Measurements from ENCODE around the gene TBC1D9B. TPM values are rescaled to one million over a fixed set of nuclear protein-coding genes. Genes with fewer than 3 reads are reported as not detected.

Gene TBC1D9B
- total and polyA plus RNA-seq, 4 donors, result 32.1 to 120 (median 75.1) TPM

DNA sequence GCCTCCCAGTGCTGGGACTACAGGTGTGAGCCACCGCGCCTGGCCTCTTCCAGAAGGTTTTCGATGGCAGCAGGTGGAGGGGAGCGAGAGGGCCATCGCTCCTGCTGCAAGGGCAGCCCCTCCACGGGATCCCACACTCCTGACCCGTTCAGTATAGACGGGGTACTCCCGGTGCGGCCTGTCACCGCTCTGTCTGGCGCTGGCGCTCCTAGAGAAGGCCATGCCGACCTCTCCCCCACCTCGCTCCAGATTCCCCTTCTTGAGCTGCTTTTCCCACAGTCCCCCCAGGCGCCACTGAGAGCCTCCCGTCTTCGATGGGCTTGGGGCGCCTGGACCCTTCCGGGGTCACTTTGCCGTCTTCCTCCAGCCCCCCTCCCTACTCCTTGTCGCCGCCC lies 91.3 kb downstream of the TBC1D9B start:
- 48 to 49% methylated on average over 21 to 23 of the region's 23 CpGs for WGBS, 2 donors

DNA sequence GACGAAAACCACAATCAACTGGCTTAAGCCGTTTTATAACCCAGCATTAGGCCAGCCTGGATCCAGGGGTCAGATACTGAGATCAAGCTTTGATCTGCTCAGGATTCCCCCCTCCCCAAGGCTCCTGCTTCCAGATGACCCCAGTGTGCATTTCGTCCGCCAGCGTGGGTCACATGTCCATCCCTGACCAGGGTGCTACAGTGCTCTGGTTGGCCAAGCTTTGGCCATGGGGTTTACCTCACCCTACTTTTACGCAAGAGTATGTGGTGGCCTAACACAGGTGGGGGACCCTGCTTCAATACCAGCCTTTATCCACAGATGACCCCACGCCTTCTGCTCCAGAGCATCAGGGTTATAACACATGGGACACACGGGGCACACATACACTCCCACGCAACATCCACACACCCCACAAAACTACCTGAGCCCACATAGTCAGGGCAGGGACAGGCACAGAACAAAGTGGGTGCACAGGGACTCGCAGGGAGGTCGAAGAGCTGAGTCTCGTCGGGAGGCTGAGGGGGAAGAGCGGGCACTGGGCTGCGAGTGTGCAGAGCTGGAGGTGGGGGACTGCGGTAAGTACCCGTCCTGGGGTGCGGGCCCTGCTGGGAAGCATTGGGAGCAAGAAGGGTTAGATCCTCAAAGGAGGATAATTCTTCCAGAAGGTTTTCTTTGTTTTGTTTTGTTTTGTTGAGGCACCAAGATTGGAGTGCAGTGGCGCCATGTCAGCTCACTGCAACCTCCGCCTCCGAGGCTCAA lies 92.0 kb downstream of the TBC1D9B start:
- WGBS, 2 donors, result 97 to 99% methylated on average over 21 of the region's 21 CpGs
- H3K27ac ChIP-seq (ENCODE audit: low read depth in 1 of 2, low read length in 2 of 2), result no peak overlapping the region
- H3K9me3 ChIP-seq (ENCODE audit: control insufficient read depth, low read length), result no peaks in the 10 kb centered on the region
- H3K27me3 ChIP-seq (ENCODE audit: control insufficient read depth in 1 of 2, insufficient read depth in 2 of 2, low read length in 1 of 2), result no peaks in the 10 kb centered on the region
- DNase-seq (no peak), ATAC-seq (ENCODE audit: low FRiP score) (no peak)
- H3K36me3 ChIP-seq (ENCODE audit: control insufficient read depth in 1 of 2, insufficient read depth in 2 of 2, low read length in 1 of 2), result no peaks in the 10 kb centered on the region
- no peaks in the 10 kb centered on the region for H3K4me1 ChIP-seq (ENCODE audit: control insufficient read depth in 1 of 2, insufficient read depth in 2 of 2, low read length in 2 of 2)
- intact Hi-C loops (cut with DNase I), result no loop called here
- H3K4me3 ChIP-seq (ENCODE audit: low read length in 2 of 2), result no peak overlapping the region

More for the DNA sequence above, 91.3 kb downstream of the TBC1D9B start:
- H3K9me3 ChIP-seq (ENCODE audit: control insufficient read depth, low read length), result no peaks in the 10 kb centered on the region
- H3K27ac ChIP-seq (ENCODE audit: low read depth in 1 of 2, low read length in 2 of 2), result no peak overlapping the region
- intact Hi-C loops (cut with DNase I), result no loop called here
- ATAC-seq (ENCODE audit: low FRiP score), result no peak
- peak overlapping the region in 1 of 2 donors; percentile 2 for H3K4me3 ChIP-seq (ENCODE audit: low read length in 2 of 2)
- no peaks in the 10 kb centered on the region for H3K36me3 ChIP-seq (ENCODE audit: control insufficient read depth in 1 of 2, insufficient read depth in 2 of 2, low read length in 1 of 2)
- DNase-seq, result no peak
- H3K27me3 ChIP-seq (ENCODE audit: control insufficient read depth in 1 of 2, insufficient read depth in 2 of 2, low read length in 1 of 2), result peaks cover 0 to 1% of the 10 kb centered on the region in 2 donors
- no peaks in the 10 kb centered on the region for H3K4me1 ChIP-seq (ENCODE audit: control insufficient read depth in 1 of 2, insufficient read depth in 2 of 2, low read length in 2 of 2)

DNA sequence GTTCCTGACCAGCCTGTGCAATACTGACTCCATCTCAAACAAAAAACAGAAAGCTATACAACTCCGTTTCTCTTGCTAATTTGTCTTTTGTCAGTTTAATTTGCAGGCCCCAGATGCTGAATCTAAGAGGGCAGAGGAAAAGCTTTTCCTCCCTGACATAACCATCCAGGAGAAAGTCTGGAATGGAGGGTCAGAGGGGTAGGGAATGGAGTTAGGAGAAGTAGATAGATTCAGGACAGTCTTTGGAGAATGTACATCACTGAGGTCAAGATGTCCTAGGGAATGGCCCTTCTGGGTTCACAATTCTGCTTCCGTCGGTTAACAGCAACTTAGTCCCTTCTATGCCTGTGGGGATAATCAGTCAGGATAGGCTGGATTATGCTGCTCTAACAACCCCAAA lies 93.6 kb downstream of the TBC1D9B start:
- no peaks in the 10 kb centered on the region for H3K9me3 ChIP-seq (ENCODE audit: control insufficient read depth, low read length)
- no peaks in the 10 kb centered on the region for H3K27me3 ChIP-seq (ENCODE audit: control insufficient read depth in 1 of 2, insufficient read depth in 2 of 2, low read length in 1 of 2)
- intact Hi-C loops (cut with DNase I), result no loop called here
- H3K36me3 ChIP-seq (ENCODE audit: control insufficient read depth in 1 of 2, insufficient read depth in 2 of 2, low read length in 1 of 2), result no peaks in the 10 kb centered on the region
- H3K27ac ChIP-seq (ENCODE audit: low read depth in 1 of 2, low read length in 2 of 2), result no peak overlapping the region
- H3K4me3 ChIP-seq (ENCODE audit: low read length in 2 of 2), result no peak overlapping the region
- WGBS, 2 donors, result 83 to 85% methylated on average over 3 of the region's 3 CpGs
- DNase-seq (no peak), ATAC-seq (ENCODE audit: low FRiP score) (no peak)
- H3K4me1 ChIP-seq (ENCODE audit: control insufficient read depth in 1 of 2, insufficient read depth in 2 of 2, low read length in 2 of 2), result no peaks in the 10 kb centered on the region

DNA sequence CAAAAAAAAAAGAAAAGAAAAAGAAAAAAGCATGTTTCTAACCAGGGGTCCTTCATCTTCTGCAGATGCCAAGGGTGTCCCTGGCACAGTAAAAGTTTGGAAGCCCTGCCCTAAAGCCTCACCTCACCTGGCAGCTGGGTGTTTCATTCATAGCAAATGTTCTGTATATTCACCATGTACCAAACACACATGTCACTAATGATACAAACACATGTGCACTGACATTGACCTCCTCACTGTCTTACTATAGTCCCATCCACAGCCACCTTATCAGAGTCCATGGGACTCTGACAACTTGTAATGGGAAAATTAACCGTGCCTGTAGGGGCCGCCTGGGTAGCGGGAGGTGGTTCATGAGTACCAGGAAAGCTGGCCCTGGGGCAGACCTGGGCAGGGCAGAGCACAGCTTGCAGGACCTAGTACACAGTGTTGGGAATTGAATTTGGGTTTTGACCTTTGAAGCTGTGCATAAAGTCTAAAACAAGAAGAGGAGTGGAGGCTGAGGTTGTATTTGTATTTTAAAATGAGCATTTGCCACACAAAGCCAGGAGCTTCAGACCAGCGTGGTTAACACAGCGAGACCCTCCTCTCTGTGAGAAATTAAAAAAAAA lies 94.6 kb downstream of the TBC1D9B start:
- H3K27ac ChIP-seq (ENCODE audit: low read depth in 1 of 2, low read length in 2 of 2), result no peak overlapping the region
- intact Hi-C loops (cut with DNase I), result no loop called here
- ATAC-seq (ENCODE audit: low FRiP score), result no peak

DNA sequence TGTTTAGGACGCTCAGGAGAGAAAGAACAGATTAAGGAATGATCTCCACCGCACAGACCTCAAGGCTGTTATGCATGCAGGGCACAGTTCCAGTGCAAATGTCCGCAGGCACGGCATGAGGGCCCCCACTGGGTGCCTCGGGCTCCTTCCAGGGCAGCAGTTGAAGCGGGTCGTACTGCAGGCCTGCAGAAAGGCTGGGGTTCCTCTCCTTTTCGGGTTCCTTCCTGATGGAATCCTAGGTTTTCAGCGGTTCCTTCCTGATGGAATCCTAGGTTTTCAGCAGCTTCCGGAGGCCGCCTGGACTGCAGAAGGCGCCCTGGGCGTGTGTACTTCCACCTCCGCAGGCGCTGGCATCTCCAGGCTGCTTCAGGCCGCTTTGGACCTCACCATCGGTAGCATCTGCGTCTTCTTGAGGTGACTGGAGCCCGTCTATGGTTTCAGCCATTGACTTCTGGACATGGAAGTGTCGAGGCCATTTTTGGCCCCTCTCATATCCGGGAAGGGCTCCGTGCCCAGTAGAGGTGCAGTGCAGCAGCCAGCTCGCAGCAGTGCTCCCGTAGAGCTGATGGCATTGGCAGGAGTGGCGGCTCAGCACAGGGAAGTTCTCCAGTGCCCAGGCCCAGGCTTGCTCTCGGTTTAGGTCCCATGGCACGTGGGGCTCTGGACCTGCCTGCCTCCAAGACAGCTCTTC lies 95.4 kb downstream of the TBC1D9B start:
- intact Hi-C loops (cut with DNase I), result no loop called here
- no peak overlapping the region for H3K4me3 ChIP-seq (ENCODE audit: low read length in 2 of 2)
- H3K27me3 ChIP-seq (ENCODE audit: control insufficient read depth in 1 of 2, insufficient read depth in 2 of 2, low read length in 1 of 2), result no peaks in the 10 kb centered on the region
- no peaks in the 10 kb centered on the region for H3K4me1 ChIP-seq (ENCODE audit: control insufficient read depth in 1 of 2, insufficient read depth in 2 of 2, low read length in 2 of 2)
- DNase-seq (no peak), ATAC-seq (ENCODE audit: low FRiP score) (no peak)
- WGBS, 2 donors, result 84 to 88% methylated on average over 27 of the region's 27 CpGs
- H3K27ac ChIP-seq (ENCODE audit: low read depth in 1 of 2, low read length in 2 of 2), result no peak overlapping the region
- no peaks in the 10 kb centered on the region for H3K36me3 ChIP-seq (ENCODE audit: control insufficient read depth in 1 of 2, insufficient read depth in 2 of 2, low read length in 1 of 2)
- H3K9me3 ChIP-seq (ENCODE audit: control insufficient read depth, low read length), result no peaks in the 10 kb centered on the region

More for the DNA sequence above, 94.6 kb downstream of the TBC1D9B start:
- H3K4me1 ChIP-seq (ENCODE audit: control insufficient read depth in 1 of 2, insufficient read depth in 2 of 2, low read length in 2 of 2), result no peaks in the 10 kb centered on the region
- H3K36me3 ChIP-seq (ENCODE audit: control insufficient read depth in 1 of 2, insufficient read depth in 2 of 2, low read length in 1 of 2), result no peaks in the 10 kb centered on the region
- no peak overlapping the region for H3K4me3 ChIP-seq (ENCODE audit: low read length in 2 of 2)
- H3K27me3 ChIP-seq (ENCODE audit: control insufficient read depth in 1 of 2, insufficient read depth in 2 of 2, low read length in 1 of 2), result no peaks in the 10 kb centered on the region
- no peaks in the 10 kb centered on the region for H3K9me3 ChIP-seq (ENCODE audit: control insufficient read depth, low read length)
- no peak for DNase-seq
- 94 to 95% methylated on average over 5 of the region's 5 CpGs for WGBS, 2 donors

Other genes starting within 250 kb of the TBC1D9B start
- gene CBY3, start 226.9 kb downstream of the TBC1D9B start, total RNA-seq, result not detected
- gene CBY3, start 226.9 kb downstream of the TBC1D9B start, polyA plus RNA-seq, result not detected
- 100 to 1,000 TPM; 511 to 514 TPM for gene CANX, start 208.9 kb downstream of the TBC1D9B start, total RNA-seq
- gene CANX, start 208.9 kb downstream of the TBC1D9B start, polyA plus RNA-seq, result 100 to 1,000 TPM; 143 to 182 TPM
- gene MAML1, start 175.1 kb downstream of the TBC1D9B start, total RNA-seq, result 10 to 100 TPM; 26.1 to 35.3 TPM
- 10 to 100 TPM in 1 of 2 donors, 1 to 10 TPM in 1; 7.0 to 12.1 TPM for gene MAML1, start 175.1 kb downstream of the TBC1D9B start, polyA plus RNA-seq
- 10 to 100 TPM; 16.1 to 34.7 TPM for gene LTC4S, start 113.9 kb downstream of the TBC1D9B start, total RNA-seq
- gene LTC4S, start 113.9 kb downstream of the TBC1D9B start, polyA plus RNA-seq, result 1 to 10 TPM; 6.6 to 9.3 TPM
- 10 to 100 TPM; 56.0 to 78.8 TPM for gene MGAT4B, start 101.0 kb downstream of the TBC1D9B start, total RNA-seq
- 10 to 100 TPM; 74.6 to 77.3 TPM for gene MGAT4B, start 101.0 kb downstream of the TBC1D9B start, polyA plus RNA-seq
- gene SQSTM1, start 87.0 kb downstream of the TBC1D9B start, total RNA-seq, result 100 to 1,000 TPM; 333 to 404 TPM
- gene SQSTM1, start 87.0 kb downstream of the TBC1D9B start, polyA plus RNA-seq, result 100 to 1,000 TPM; 152 to 358 TPM
- gene MRNIP, start 49.1 kb downstream of the TBC1D9B start, total RNA-seq, result 10 to 100 TPM; 22.9 to 46.6 TPM
- gene MRNIP, start 49.1 kb downstream of the TBC1D9B start, polyA plus RNA-seq, result 100 to 1,000 TPM in 1 of 2 donors, 10 to 100 TPM in 1; 24.2 to 103 TPM
- gene RNF130, start 163.9 kb upstream of the TBC1D9B start, total RNA-seq, result 10 to 100 TPM; 71.7 to 95.8 TPM
- gene RNF130, start 163.9 kb upstream of the TBC1D9B start, polyA plus RNA-seq, result 10 to 100 TPM; 72.2 to 82.1 TPM

Measured in aorta (tissue), 5 donors.